ENCODE results near the gene ALX3. TPM values are rescaled to one million over a fixed set of nuclear protein-coding genes. Genes with fewer than 3 reads are reported as not detected.

ALX3 gene
- total and polyA plus RNA-seq, 7 donors, result 0.13 TPM; not detected in 6

GRCh38 chr1:110091791-110092190 lies 21.3 kb upstream of the ALX3 start:
- peaks cover 0 to 1% (median 0%) of the 10 kb centered on the region in 3 donors for H3K27me3 ChIP-seq
- no peaks in the 10 kb centered on the region for H3K9me3 ChIP-seq
- WGBS, 2 donors, result 79% methylated on average over 3 of the region's 3 CpGs
- H3K36me3 ChIP-seq, result no peaks in the 10 kb centered on the region
- H3K4me3 ChIP-seq, result no peak overlapping the region
- TF ChIP-seq POLR2A (IDR thresholded peaks at IDR 0.05) (no peak), EP300 (IDR thresholded peaks at IDR 0.05) (no peak), POLR2AphosphoS5 (IDR thresholded peaks at IDR 0.05) (no peak), CTCF (IDR thresholded peaks at IDR 0.05) (no peak)
- intact Hi-C loops (cut with DNase I), result no loop called here
- no peak for DNase-seq
- H3K27ac ChIP-seq, result no peak overlapping the region
- no peaks in the 10 kb centered on the region for H3K4me1 ChIP-seq

- Histone ChIP-seq H3K9me3 (no peaks in the 10 kb centered on the region), H3K27me3 (no peaks in the 10 kb centered on the region), H3K4me3 (no peak overlapping the region), H3K4me1 (no peaks in the 10 kb centered on the region), H3K27ac (no peak overlapping the region), H3K36me3 (no peaks in the 10 kb centered on the region)
- intact Hi-C loops (cut with DNase I), result no loop called here
- DNase-seq, result no peak
- no peak for TF ChIP-seq CTCF (IDR thresholded peaks at IDR 0.05)
- WGBS, 2 donors, result 59 to 69% methylated on average over 2 of the region's 2 CpGs
Measured at GRCh38 chr1:110091381-110091780, 20.9 kb upstream of the ALX3 start.

- H3K36me3 ChIP-seq, result no peaks in the 10 kb centered on the region
- H3K27me3 ChIP-seq, result no peaks in the 10 kb centered on the region
- TF ChIP-seq POLR2A (IDR thresholded peaks at IDR 0.05) (no peak), POLR2AphosphoS5 (IDR thresholded peaks at IDR 0.05) (no peak), EP300 (IDR thresholded peaks at IDR 0.05) (no peak), CTCF (IDR thresholded peaks at IDR 0.05) (no peak)
- no peak overlapping the region for H3K4me3 ChIP-seq
- 61 to 62% methylated on average over 7 of the region's 7 CpGs for WGBS, 2 donors
- no peaks in the 10 kb centered on the region for H3K9me3 ChIP-seq
- H3K4me1 ChIP-seq, result peaks cover 0 to 6% (median 0%) of the 10 kb centered on the region in 4 donors
- H3K27ac ChIP-seq, result no peak overlapping the region
- intact Hi-C loops (cut with DNase I), result loop anchor here (1.0 kb wide), 1 partner anchor 30 kb away; no protein-coding TSS in a partner anchor
- no peak for DNase-seq
Measured at GRCh38 chr1:110089561-110090275, 19.2 kb upstream of the ALX3 start.

GRCh38 chr1:110088739-110089316 lies 18.4 kb upstream of the ALX3 start:
- H3K36me3 ChIP-seq, result no peaks in the 10 kb centered on the region
- DNase-seq, result no peak
- no peaks in the 10 kb centered on the region for H3K9me3 ChIP-seq
- H3K27ac ChIP-seq, result no peak overlapping the region
- peaks cover 0 to 7% (median 4%) of the 10 kb centered on the region in 4 donors for H3K4me1 ChIP-seq
- 75 to 81% methylated on average over 10 of the region's 10 CpGs for WGBS, 2 donors
- H3K27me3 ChIP-seq, result peaks cover 0 to 2% (median 0%) of the 10 kb centered on the region in 3 donors
- intact Hi-C loops (cut with DNase I), result loop anchor here (1.0 kb wide), 1 partner anchor 30 kb away; no protein-coding TSS in a partner anchor
- no peak overlapping the region for H3K4me3 ChIP-seq
- TF ChIP-seq CTCF (IDR thresholded peaks at IDR 0.05) (no peak), POLR2AphosphoS5 (IDR thresholded peaks at IDR 0.05) (no peak), POLR2A (IDR thresholded peaks at IDR 0.05) (no peak), EP300 (IDR thresholded peaks at IDR 0.05) (no peak)

Data from sigmoid colon (tissue), 7 donors.